ENCODE results near the gene PMCH. TPM values are rescaled to one million over a fixed set of nuclear protein-coding genes. Genes with fewer than 3 reads are reported as not detected.
"Not testable (repeated sequence)": the region's sequence is repeated elsewhere in the genome, so short reads cannot be mapped to it uniquely, and the experiment has no call there.

PMCH gene
- total RNA-seq, 1 donor from 2014 or later = 1.8 TPM

DNA sequence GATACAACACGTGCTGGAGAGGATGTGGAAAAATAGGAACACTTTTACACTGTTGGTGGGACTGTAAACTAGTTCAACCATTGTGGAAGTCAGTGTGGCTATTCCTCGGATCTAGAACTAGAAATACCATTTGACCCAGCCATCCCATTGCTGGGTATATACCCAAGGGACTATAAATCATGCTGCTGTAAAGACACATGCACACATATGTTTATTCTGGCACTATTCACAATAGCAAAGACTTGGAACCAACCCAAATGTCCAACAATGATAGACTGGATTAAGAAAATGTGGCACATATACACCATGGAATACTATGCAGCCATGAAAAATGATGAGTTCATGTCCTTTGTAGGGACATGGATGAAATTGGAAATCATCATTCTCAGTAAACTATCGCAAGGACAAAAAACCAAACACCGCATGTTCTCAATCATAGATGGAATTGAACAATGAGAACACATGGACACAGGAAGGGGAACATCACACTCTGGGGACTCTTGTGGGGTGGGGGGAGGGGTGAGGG is 50.5 kb downstream of the PMCH start:
- intact Hi-C loops (cut with micrococcal nuclease) = not testable (repeated sequence)

Other genes starting within 250 kb of the PMCH start
- 43.9 and 49.7 TPM in 2 replicates for gene WASHC3, start 135.8 kb downstream of the PMCH start, total RNA-seq
- gene NUP37, start 77.7 kb downstream of the PMCH start, total RNA-seq = 46.9 and 51.3 TPM in 2 replicates
- gene PARPBP, start 77.7 kb downstream of the PMCH start, total RNA-seq = 21.0 and 24.5 TPM in 2 replicates

Measured in T-helper 1 cell treated with Interleukin-12 subunit alpha and Interleukin-12 subunit beta and Interleukin-4 antibody, amounts not matched to agents 30 ng/mL and 1 ng/mL, for 36 hours (primary cell).